ENCODE measurements around the gene ZIM2.

- TF ChIP-seq ZNF510 (tag by site-specific recombination; IDR thresholded peaks at IDR 0.05; ENCODE audit: insufficient replicate concordance) (no peak), SP7 (tag by site-specific recombination; IDR thresholded peaks at IDR 0.05) (no peak), CTCF (tag by site-specific recombination; IDR thresholded peaks at IDR 0.05) (no peak), ZNF112 (tag by site-specific recombination; IDR thresholded peaks at IDR 0.05) (peak; percentile 37; the same call in 1 of the 2 replicates), BCL6B (tag by site-specific recombination; IDR thresholded peaks at IDR 0.05) (no peak), PATZ1 (tag by site-specific recombination; IDR thresholded peaks at IDR 0.05) (no peak), REST (tag by site-specific recombination; IDR thresholded peaks at IDR 0.05) (no peak), ZNF184 (tag by site-specific recombination; IDR thresholded peaks at IDR 0.05) (no peak), TCF7L2 (IDR thresholded peaks at IDR 0.05; ENCODE audit: borderline replicate concordance, low read depth, low read length) (no peak), YY1 (tag by site-specific recombination; IDR thresholded peaks at IDR 0.05) (no peak), MYNN (tag by site-specific recombination; IDR thresholded peaks at IDR 0.05; ENCODE audit: borderline replicate concordance) (no peak), EGR2 (tag by site-specific recombination; IDR thresholded peaks at IDR 0.05; ENCODE audit: low read depth) (no peak), ZNF274 (IDR thresholded peaks at IDR 0.05; ENCODE audit: low read length) (no peak), ZNF274 (tag by site-specific recombination; IDR thresholded peaks at IDR 0.05; ENCODE audit: borderline replicate concordance) (no peak), ZNF629 (tag by site-specific recombination; IDR thresholded peaks at IDR 0.05) (no peak)
These were observed 40.2 kb upstream of the ZIM2 start for GRCh38 chr19:56880592-56881190.
